Calu3 (cell line): Measurements from ENCODE around the gene PLEKHD1. TPM values are rescaled to one million over a fixed set of nuclear protein-coding genes. Genes with fewer than 3 reads are reported as not detected.

Experiments used
- BruUV-seq: library from RNA; stranded (reverse); fragments of 400-500 nt; replicated peaks from 2 replicates; lab custom pipeline; 2021; lab: Mats Ljungman, UMichigan
- CTCF ChIA-PET: fragments of 300-600 bp; sonication (Branson Sonifier 250); formaldehyde crosslinking; loops from one replicate; lab custom pipeline; 2022; ENCODE audit warnings: antibody characterized with exemption; lab: Charles Lee
- DNase-seq: peaks from one replicate; pipeline ENCODE4 v3.0.0; 2022
- H3K27ac Mint-ChIP-seq: one replicate; pipeline ENCODE4 v1.8.0; 2022; ENCODE audit warnings: mixed read lengths; ENCODE audit not compliant: unreplicated experiment
- H3K27me3 Mint-ChIP-seq: one replicate; pipeline ENCODE4 v1.8.0; 2022; ENCODE audit warnings: mixed read lengths; ENCODE audit not compliant: unreplicated experiment
- H3K36me3 Mint-ChIP-seq: one replicate; pipeline ENCODE4 v1.8.0; 2022; ENCODE audit warnings: mild to moderate bottlenecking, moderate library complexity, mixed read lengths; ENCODE audit not compliant: insufficient read depth, unreplicated experiment
- H3K4me1 Mint-ChIP-seq: one replicate; pipeline ENCODE4 v1.8.0; 2022; ENCODE audit warnings: mild to moderate bottlenecking, low read depth, mixed read lengths; ENCODE audit not compliant: unreplicated experiment
- H3K4me3 Mint-ChIP-seq: one replicate; pipeline ENCODE4 v1.8.0; 2022; ENCODE audit warnings: mild to moderate bottlenecking, low read depth, moderate library complexity, mixed read lengths; ENCODE audit not compliant: unreplicated experiment
- H3K9me3 Mint-ChIP-seq: one replicate; pipeline ENCODE4 v1.8.0; 2022; ENCODE audit warnings: low read depth, mixed read lengths; ENCODE audit not compliant: unreplicated experiment
- CTCF ChIP-seq: fragments of 200-600 bp; IDR thresholded peaks from one replicate; pipeline ENCODE4 v1.8.0; 2022; ENCODE audit warnings: antibody characterized with exemption; ENCODE audit not compliant: unreplicated experiment
- intact Hi-C: fragments of 100-400 bp; cut with micrococcal nuclease; formaldehyde crosslinking; loops from one replicate; pipeline ENCODE4 v1.10.0; 2022; ENCODE audit not compliant: unreplicated experiment
- total RNA-seq: library from RNA; stranded (reverse); gene quantifications from 2 replicates; pipeline ENCODE4 v1.2.3, GENCODE V29; 2022

Gene PLEKHD1
- total RNA-seq, 1 experiment from 2014 or later = 0.73 TPM

GRCh38 chr14:69485701-69486100, 1.2 kb downstream of the PLEKHD1 start:
- intact Hi-C loops = no loop called here
- Mint-ChIP-seq H3K4me1 (no peaks in the 10 kb centered on the region), H3K27me3 (peaks cover 68% of the 10 kb centered on the region), H3K27ac (no peak overlapping the region), H3K36me3 (peaks cover 4% of the 10 kb centered on the region), H3K9me3 (no peaks in the 10 kb centered on the region), H3K4me3 (no peak overlapping the region)
- DNase-seq = no peak
- CTCF ChIA-PET = interaction anchor here (1.9 kb wide), 1 partner anchor 8 kb away, joined by 5 read pairs; no protein-coding TSS in a partner anchor
- no TSS peak for BruUV-seq
- TF ChIP-seq CTCF = no peak

DNA sequence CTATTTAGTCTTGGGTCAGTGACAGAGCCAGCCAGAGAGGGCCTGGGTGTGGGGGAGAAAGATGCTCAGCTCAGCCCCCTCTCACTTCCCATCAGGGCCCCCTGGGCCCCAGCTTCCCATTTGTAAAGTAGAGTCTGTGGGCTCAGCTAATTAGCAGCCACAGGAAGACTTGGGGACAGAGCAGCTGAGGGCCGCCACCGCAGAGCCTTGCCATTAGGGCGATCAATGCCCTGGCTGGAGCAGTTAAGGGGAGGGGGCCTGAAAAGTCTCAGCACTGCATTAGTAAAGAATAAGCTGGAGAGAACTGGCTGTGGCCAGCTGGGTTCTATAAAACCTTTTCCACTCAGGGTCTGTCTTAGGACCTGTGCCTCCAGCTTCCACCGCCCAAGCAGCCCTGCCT, 2.7 kb downstream of the PLEKHD1 start:
- peaks cover 82% of the 10 kb centered on the region for H3K27me3 Mint-ChIP-seq
- no peaks in the 10 kb centered on the region for H3K4me1 Mint-ChIP-seq
- no TSS peak for BruUV-seq
- peaks cover 4% of the 10 kb centered on the region for H3K36me3 Mint-ChIP-seq
- TF ChIP-seq CTCF = no peak
- H3K9me3 Mint-ChIP-seq = no peaks in the 10 kb centered on the region
- DNase-seq = no peak
- H3K27ac Mint-ChIP-seq = no peak overlapping the region
- intact Hi-C loops = no loop called here
- CTCF ChIA-PET = interaction anchor here (1.0 kb wide), 1 partner anchor 12 kb away, joined by 3 read pairs; no protein-coding TSS in a partner anchor
- no peak overlapping the region for H3K4me3 Mint-ChIP-seq

- Mint-ChIP-seq H3K4me3 (no peak overlapping the region), H3K4me1 (no peaks in the 10 kb centered on the region), H3K9me3 (no peaks in the 10 kb centered on the region), H3K36me3 (peaks cover 4% of the 10 kb centered on the region), H3K27ac (no peak overlapping the region), H3K27me3 (peaks cover 82% of the 10 kb centered on the region)
- intact Hi-C loops = no loop called here
- DNase-seq = no peak
- CTCF ChIA-PET = no interaction called here
- BruUV-seq = no TSS peak
- TF ChIP-seq CTCF = no peak
Observed at GRCh38 chr14:69487771-69488170, 3.2 kb downstream of the PLEKHD1 start.

DNA sequence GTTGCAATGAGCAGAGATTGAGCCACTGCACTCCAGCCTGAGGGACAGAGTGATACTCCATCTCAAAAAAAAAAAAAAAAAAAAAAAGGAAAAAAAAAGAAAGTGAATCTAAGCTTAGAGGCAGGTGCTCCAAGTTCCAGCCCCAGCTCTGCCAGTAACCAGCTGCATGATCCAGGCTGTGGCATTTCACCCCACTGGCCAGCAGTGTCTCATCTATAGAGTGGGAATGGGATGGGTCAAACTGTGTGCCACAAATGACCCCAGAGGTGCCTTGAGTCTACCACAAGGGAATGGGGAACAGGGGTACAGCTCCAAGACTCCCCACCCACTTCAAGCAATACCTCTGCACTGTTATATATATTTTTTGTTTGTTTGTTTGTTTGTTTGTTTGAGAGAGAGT, 5.0 kb downstream of the PLEKHD1 start:
- CTCF ChIA-PET = no interaction called here

More for the DNA sequence above, 5.0 kb downstream of the PLEKHD1 start:
- intact Hi-C loops = no loop called here
- Mint-ChIP-seq H3K36me3 (no peaks in the 10 kb centered on the region), H3K27ac (no peak overlapping the region), H3K27me3 (peaks cover 88% of the 10 kb centered on the region), H3K4me3 (no peak overlapping the region), H3K9me3 (no peaks in the 10 kb centered on the region), H3K4me1 (no peaks in the 10 kb centered on the region)
- no peak for TF ChIP-seq CTCF
- DNase-seq = no peak
- BruUV-seq = no TSS peak
